IPS DF 6.9 (cell line): Measurements from ENCODE around the gene ASPRV1.

Experiments used
- DNase-seq: peaks from one replicate; pipeline ENCODE4 v3.0.0-alpha.2; 2013; ENCODE audit warnings: low read depth, low spot score
- H3K27ac ChIP-seq: one replicate; pipeline ENCODE4 v1.5.1; 2013; ENCODE audit warnings: low read length, control low read depth
- H3K27me3 ChIP-seq: 2 replicates; pipeline ENCODE4 v1.6.1; 2013; ENCODE audit warnings: mild to moderate bottlenecking, low read length; ENCODE audit not compliant: control insufficient read depth, insufficient read depth
- H3K36me3 ChIP-seq: 2 replicates; pipeline ENCODE4 v1.6.1; 2013; ENCODE audit warnings: low read length; ENCODE audit not compliant: control insufficient read depth, insufficient read depth
- H3K4me1 ChIP-seq: 2 replicates; pipeline ENCODE4 v1.6.1; 2013; ENCODE audit warnings: low read length; ENCODE audit not compliant: control insufficient read depth, insufficient read depth
- H3K4me3 ChIP-seq: 2 replicates; pipeline ENCODE4 v1.5.1; 2013; ENCODE audit warnings: mild to moderate bottlenecking, low read length
- H3K9me3 ChIP-seq: 2 replicates; pipeline ENCODE4 v1.6.1; 2013; ENCODE audit warnings: low read length, inconsistent platforms; ENCODE audit not compliant: control insufficient read depth, insufficient read depth
- WGBS: extraction: QIAGEN DNeasy Blood & Tissue Kit; methylation state at CpG from one replicate; pipeline ENCODE4 v1.1.7; 2013; ENCODE audit warnings: mixed read lengths, missing lambda C conversion rate; ENCODE audit not compliant: insufficient read length, insufficient coverage; 5-methylcytosine and 5-hydroxymethylcytosine counted together

Gene ASPRV1

GRCh38 chr2:69961496-69961895, at the start of gene ASPRV1:
TSS of gene ASPRV1 (minus strand) at chr2:69961631. CDS start at chr2:69961436, 195 bp downstream.
- no peak for DNase-seq
- H3K4me3 ChIP-seq: no peak within 1 kb of the TSS; the same call in 1 of the 2 replicates
- H3K27me3 ChIP-seq: no peaks in the 10 kb centered on the region
- H3K36me3 ChIP-seq: no peaks in the 10 kb centered on the region
- no peak within 1 kb of the TSS for H3K27ac ChIP-seq
- H3K4me1 ChIP-seq: peaks cover 4% of the 10 kb centered on the region; the same call in 1 of the 2 replicates
- no CpG with 5 or more reads among the region's 14 CpGs for WGBS
- no peaks in the 10 kb centered on the region for H3K9me3 ChIP-seq

- Histone ChIP-seq H3K36me3 (no peaks in the 10 kb centered on the region), H3K4me1 (peaks cover 6% of the 10 kb centered on the region; the same call in 1 of the 2 replicates), H3K27ac (no peak overlapping the region), H3K27me3 (no peaks in the 10 kb centered on the region), H3K9me3 (no peaks in the 10 kb centered on the region), H3K4me3 (no peak overlapping the region)
- WGBS: no CpG with 5 or more reads among the region's 2 CpGs
- no peak for DNase-seq
Measured at GRCh38 chr2:70010576-70011111, 49.2 kb upstream of the ASPRV1 start.

- H3K27me3 ChIP-seq: no peaks in the 10 kb centered on the region
- H3K9me3 ChIP-seq: no peaks in the 10 kb centered on the region
- no peak overlapping the region for H3K27ac ChIP-seq
- H3K4me3 ChIP-seq: no peak overlapping the region
- H3K4me1 ChIP-seq: peaks cover 6% of the 10 kb centered on the region; the same call in 1 of the 2 replicates
- no peaks in the 10 kb centered on the region for H3K36me3 ChIP-seq
- no CpG with 5 or more reads among the region's 12 CpGs for WGBS
- no peak for DNase-seq
Measured at GRCh38 chr2:70009762-70010575, 48.5 kb upstream of the ASPRV1 start.

GRCh38 chr2:70008290-70008689, 46.9 kb upstream of the ASPRV1 start:
- H3K4me1 ChIP-seq: peaks cover 6% of the 10 kb centered on the region; the same call in 1 of the 2 replicates
- H3K4me3 ChIP-seq: no peak overlapping the region
- no peaks in the 10 kb centered on the region for H3K9me3 ChIP-seq
- no peak overlapping the region for H3K27ac ChIP-seq
- H3K27me3 ChIP-seq: no peaks in the 10 kb centered on the region
- H3K36me3 ChIP-seq: no peaks in the 10 kb centered on the region
- DNase-seq: no peak
- WGBS: no CpG with 5 or more reads among the region's 3 CpGs

DNA sequence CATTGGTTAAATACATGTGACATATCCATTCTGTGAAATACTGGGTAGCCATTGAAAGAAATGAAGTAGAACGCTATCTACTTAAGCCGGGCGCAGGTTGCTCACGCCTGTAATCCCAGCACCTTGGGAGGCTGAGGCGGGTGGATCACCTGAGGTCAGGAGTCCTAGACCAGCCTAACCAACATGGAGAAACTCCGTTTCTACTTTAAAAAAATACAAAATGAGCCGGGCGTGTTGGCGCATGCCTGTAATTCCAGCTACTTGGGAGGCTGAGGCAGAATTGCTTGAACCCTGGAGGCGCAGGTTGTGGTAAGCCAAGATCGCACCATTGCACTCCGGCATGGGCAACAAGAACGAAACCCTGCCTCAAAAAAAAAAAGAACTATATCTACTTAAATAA, 45.7 kb upstream of the ASPRV1 start:
- no peaks in the 10 kb centered on the region for H3K36me3 ChIP-seq
- H3K4me3 ChIP-seq: no peak overlapping the region
- DNase-seq: no peak
- H3K27me3 ChIP-seq: no peaks in the 10 kb centered on the region
- WGBS: no CpG with 5 or more reads among the region's 13 CpGs
- H3K9me3 ChIP-seq: no peaks in the 10 kb centered on the region
- H3K4me1 ChIP-seq: peaks cover 6% of the 10 kb centered on the region; the same call in 1 of the 2 replicates
- no peak overlapping the region for H3K27ac ChIP-seq

DNA sequence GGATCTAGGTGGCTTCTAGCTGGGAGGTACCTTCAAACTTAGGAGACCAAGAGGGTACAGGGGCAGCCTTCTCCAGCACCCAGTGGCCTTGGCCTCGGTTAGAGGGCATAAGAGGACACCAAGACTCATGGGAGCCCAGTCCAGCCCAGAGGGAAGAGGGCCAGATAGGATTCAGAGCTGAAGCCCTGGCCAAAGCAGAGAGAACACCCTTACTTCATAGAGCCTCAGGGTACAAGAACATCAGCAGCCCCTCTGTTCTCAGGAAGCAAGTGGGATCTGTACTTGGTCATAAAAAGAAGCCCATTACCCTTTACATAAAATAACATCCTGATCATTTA, 45.0 kb upstream of the ASPRV1 start:
- H3K4me1 ChIP-seq: peaks cover 6% of the 10 kb centered on the region; the same call in 1 of the 2 replicates
- H3K9me3 ChIP-seq: no peaks in the 10 kb centered on the region
- no peaks in the 10 kb centered on the region for H3K36me3 ChIP-seq
- no peaks in the 10 kb centered on the region for H3K27me3 ChIP-seq
- no CpG with 5 or more reads among the region's 1 CpG for WGBS
- no peak for DNase-seq
- H3K27ac ChIP-seq: no peak overlapping the region
- H3K4me3 ChIP-seq: no peak overlapping the region

GRCh38 chr2:70005752-70006446, 44.5 kb upstream of the ASPRV1 start:
- H3K36me3 ChIP-seq: no peaks in the 10 kb centered on the region
- no peaks in the 10 kb centered on the region for H3K9me3 ChIP-seq
- H3K27ac ChIP-seq: no peak overlapping the region
- no peak overlapping the region for H3K4me3 ChIP-seq
- H3K4me1 ChIP-seq: peaks cover 6% of the 10 kb centered on the region; the same call in 1 of the 2 replicates
- no peaks in the 10 kb centered on the region for H3K27me3 ChIP-seq
- WGBS: no CpG with 5 or more reads among the region's 6 CpGs
- no peak for DNase-seq

DNA sequence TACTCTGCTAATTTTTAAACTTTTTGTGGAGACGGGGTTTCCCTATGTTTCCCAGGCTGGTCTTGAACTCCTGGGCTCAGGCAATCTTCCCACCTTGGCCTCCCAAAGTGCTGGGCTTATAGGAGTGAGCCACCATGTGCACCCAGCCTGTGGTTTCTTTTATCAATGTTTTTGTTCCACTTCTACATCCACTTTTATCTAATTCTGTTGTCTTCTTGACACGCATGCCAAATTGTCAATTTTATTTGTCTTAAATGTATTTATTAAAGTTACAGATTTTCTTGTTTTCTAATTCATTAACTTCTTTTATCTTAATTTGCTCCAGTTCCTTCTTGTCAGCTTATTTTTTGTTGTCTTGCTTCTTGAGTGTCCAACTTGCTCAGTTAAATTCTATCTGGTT, 43.8 kb upstream of the ASPRV1 start:
- Histone ChIP-seq H3K27me3 (no peaks in the 10 kb centered on the region), H3K4me3 (no peak overlapping the region), H3K36me3 (no peaks in the 10 kb centered on the region), H3K4me1 (peaks cover 6% of the 10 kb centered on the region; the same call in 1 of the 2 replicates), H3K27ac (no peak overlapping the region), H3K9me3 (no peaks in the 10 kb centered on the region)
- WGBS: no CpG with 5 or more reads among the region's 2 CpGs
- no peak for DNase-seq

- Histone ChIP-seq H3K27me3 (no peaks in the 10 kb centered on the region), H3K27ac (no peak overlapping the region), H3K4me3 (no peak overlapping the region), H3K36me3 (no peaks in the 10 kb centered on the region), H3K4me1 (peaks cover 8% of the 10 kb centered on the region; the same call in 1 of the 2 replicates), H3K9me3 (no peaks in the 10 kb centered on the region)
- WGBS: no CpG with 5 or more reads among the region's 6 CpGs
- DNase-seq: no peak
Measured at GRCh38 chr2:70003093-70003830, 41.8 kb upstream of the ASPRV1 start.
